IMR-90 (cell line): ENCODE results near the gene RAB9A. TPM values are rescaled to one million over a fixed set of nuclear protein-coding genes. Genes with fewer than 3 reads are reported as not detected.

Experiments
- ATAC-seq: fragments of 200-7000 bp; cut with Tn5 transposase; 2 replicates; pipeline ENCODE4 v1.9.1; 2020; ENCODE audit warnings: low read depth, mild to moderate bottlenecking, moderate library complexity
- BruUV-seq: library from RNA; stranded (reverse); fragments of 400-500 nt; replicated peaks from 2 replicates; lab custom pipeline; 2021; lab: Mats Ljungman, UMichigan
- CTCF ChIA-PET: fragments of 300-600 bp; formaldehyde crosslinking; extraction: SDS; loops from one replicate; lab custom pipeline; 2021; ENCODE audit warnings: antibody characterized with exemption; lab: Yijun Ruan, JAX
- POLR2A ChIA-PET: fragments of 300-600 bp; sonication (Branson Sonifier 250); formaldehyde crosslinking; loops from one replicate; lab custom pipeline; 2022; ENCODE audit warnings: antibody characterized with exemption; ENCODE audit not compliant: unreplicated experiment; lab: Charles Lee
- DNase-seq: peaks from one replicate; pipeline ENCODE4 v3.0.0; 2013
- H2AFZ ChIP-seq: replicated peaks from 2 replicates; pipeline ENCODE3; 2013; ENCODE audit warnings: low read length, mild to moderate bottlenecking; ENCODE audit not compliant: poor library complexity
- H2AK5ac ChIP-seq: 2 replicates; pipeline ENCODE4 v1.6.1; 2013; ENCODE audit warnings: low read depth, low read length, inconsistent platforms
- H2AK9ac ChIP-seq: replicated peaks from 2 replicates; pipeline ENCODE3; 2013; ENCODE audit warnings: mild to moderate bottlenecking, low read depth, low read length, moderate library complexity; ENCODE audit not compliant: poor library complexity
- H2BK120ac ChIP-seq: 2 replicates; pipeline ENCODE4 v1.6.1; 2013; ENCODE audit warnings: low read depth, low read length, inconsistent platforms
- H2BK15ac ChIP-seq: 3 replicates; pipeline ENCODE4 v1.6.1; 2013; ENCODE audit warnings: low read depth, low read length, inconsistent platforms
- H2BK20ac ChIP-seq: 2 replicates; pipeline ENCODE4 v1.6.1; 2013; ENCODE audit warnings: low read depth, mild to moderate bottlenecking, inconsistent platforms, low read length, moderate library complexity
- H2BK5ac ChIP-seq: 2 replicates; pipeline ENCODE4 v1.6.1; 2013; ENCODE audit warnings: mild to moderate bottlenecking, low read depth, low read length, inconsistent platforms; ENCODE audit not compliant: poor library complexity, severe bottlenecking
- H3K14ac ChIP-seq: replicated peaks from 2 replicates; pipeline ENCODE4 v1.6.1; 2013; ENCODE audit warnings: low read depth, low read length, inconsistent platforms
- H3K18ac ChIP-seq: 2 replicates; pipeline ENCODE4 v1.6.1; 2013; ENCODE audit warnings: low read depth, low read length, control low read depth
- H3K23ac ChIP-seq: 2 replicates; pipeline ENCODE4 v1.6.1; 2013; ENCODE audit warnings: low read depth, low read length, inconsistent platforms
- H3K27ac ChIP-seq: 2 replicates; pipeline ENCODE4 v1.5.1; 2013; ENCODE audit warnings: mild to moderate bottlenecking, control low read depth, low read length; ENCODE audit not compliant: insufficient read depth
- H3K27me3 ChIP-seq: 2 replicates; pipeline ENCODE4 v1.6.1; 2013; ENCODE audit warnings: low read length; ENCODE audit not compliant: control insufficient read depth, insufficient read depth
- H3K36me3 ChIP-seq: 2 replicates; pipeline ENCODE4 v1.6.1; 2013; ENCODE audit warnings: low read length, mixed read lengths; ENCODE audit not compliant: control insufficient read depth, insufficient read depth
- H3K4ac ChIP-seq: 2 replicates; pipeline ENCODE4 v1.6.1; 2013; ENCODE audit warnings: low read depth, low read length, inconsistent platforms
- H3K4me1 ChIP-seq: 2 replicates; pipeline ENCODE4 v1.6.1; 2013; ENCODE audit warnings: low read length, mixed read lengths; ENCODE audit not compliant: control insufficient read depth, insufficient read depth
- H3K4me2 ChIP-seq: 2 replicates; pipeline ENCODE4 v1.6.1; 2013; ENCODE audit warnings: low read depth, mild to moderate bottlenecking, control low read depth, low read length, moderate library complexity
- H3K4me3 ChIP-seq: 2 replicates; pipeline ENCODE4 v1.5.1; 2013; ENCODE audit warnings: low read depth, mild to moderate bottlenecking, control low read depth, low read length, moderate library complexity; ENCODE audit not compliant: insufficient read depth
- H3K56ac ChIP-seq: 2 replicates; pipeline ENCODE4 v1.6.1; 2013; ENCODE audit warnings: low read length, inconsistent platforms; ENCODE audit not compliant: insufficient read depth; ENCODE audit errors: extremely low read depth
- H3K79me1 ChIP-seq, 2 experiments: 2 replicates each; pipeline ENCODE4 v1.6.1; 2013; ENCODE audit warnings: low read length in 2 of 2, inconsistent platforms in 1 of 2, low read depth in 1 of 2
- H3K9ac ChIP-seq: 2 replicates; pipeline ENCODE4 v1.6.1; 2013; ENCODE audit warnings: low read depth, low read length, control low read depth
- H3K9me1 ChIP-seq: 2 replicates; pipeline ENCODE4 v1.6.1; 2013; ENCODE audit warnings: low read length, inconsistent platforms; ENCODE audit not compliant: insufficient read depth
- H3K9me3 ChIP-seq: 2 replicates; pipeline ENCODE4 v1.6.1; 2013; ENCODE audit warnings: low read length; ENCODE audit not compliant: control insufficient read depth, insufficient read depth
- H4K20me1 ChIP-seq: 2 replicates; pipeline ENCODE4 v1.6.1; 2013; ENCODE audit warnings: low read length, inconsistent platforms; ENCODE audit not compliant: insufficient read depth
- H4K5ac ChIP-seq: 2 replicates; pipeline ENCODE4 v1.6.1; 2013; ENCODE audit warnings: mild to moderate bottlenecking, low read depth, low read length, control low read depth
- H4K8ac ChIP-seq, 2 experiments: 2 replicates each; pipeline ENCODE4 v1.6.1; 2013; ENCODE audit warnings: low read depth in 2 of 2, low read length in 2 of 2, control low read depth in 1 of 2, inconsistent platforms in 1 of 2
- H4K91ac ChIP-seq: 2 replicates; pipeline ENCODE4 v1.6.1; 2013; ENCODE audit warnings: low read depth, low read length, inconsistent platforms; ENCODE audit not compliant: insufficient read depth
- BHLHE40 ChIP-seq: fragments of 150-350 bp; IDR thresholded peaks from 2 replicates; pipeline ENCODE4 v1.6.1; 2016; ENCODE audit warnings: mild to moderate bottlenecking, low read depth, low read length
- CEBPB ChIP-seq: IDR thresholded peaks from 2 replicates; pipeline ENCODE4 v1.6.1; 2012; ENCODE audit warnings: low read depth, low read length, improper control_type of control experiment
- CTCF ChIP-seq: conservative IDR thresholded peaks from 2 replicates; pipeline ENCODE4 v1.5.1; 2012; ENCODE audit warnings: mild to moderate bottlenecking, low read depth, low read length, improper control_type of control experiment
- FOS ChIP-seq: fragments of 150-350 bp; IDR thresholded peaks from 2 replicates; pipeline ENCODE4 v1.6.1; 2016; ENCODE audit warnings: low read depth, low read length
- NFE2L2 ChIP-seq: fragments of 150-350 bp; IDR thresholded peaks from 2 replicates; pipeline ENCODE4 v1.6.1; 2016; ENCODE audit warnings: low read depth, mild to moderate bottlenecking, low read length
- RCOR1 ChIP-seq: IDR thresholded peaks from 2 replicates; pipeline ENCODE4 v1.6.1; 2012; ENCODE audit warnings: mild to moderate bottlenecking, low read length, improper control_type of control experiment; ENCODE audit not compliant: insufficient replicate concordance
- WGBS, 2 experiments: methylation state at CpG; one replicate each; pipeline versions ENCODE4 v1.1.5 to v1.1.7; 2013; ENCODE audit warnings: missing lambda C conversion rate in 2 of 2; ENCODE audit not compliant: insufficient read length in 1 of 2; ENCODE audit errors: extremely low coverage in 2 of 2; 5-methylcytosine and 5-hydroxymethylcytosine counted together
- dilution Hi-C: fragments of 300-500 bp; cut with HindIII; formaldehyde crosslinking; loops from one replicate; pipeline ENCODE4 v1.14.3; 2018; ENCODE audit warnings: low sequenced_read_pairs; ENCODE audit not compliant: unreplicated experiment
- in situ Hi-C: fragments of 300-500 bp; cut with MboI; formaldehyde crosslinking; loops from 3 replicates; pipeline ENCODE4 v1.14.3; 2019; ENCODE audit warnings: low sequenced_read_pairs, inconsistent platforms, mixed read lengths
- intact Hi-C: fragments of 100-400 bp; cut with micrococcal nuclease; formaldehyde crosslinking; loops from 2 replicates; pipeline ENCODE4 v1.10.0; 2022
- polyA plus RNA-seq, 3 experiments: library from polyadenylated mRNA; depleted of rRNA; stranded (reverse); fragments of >200 nt; gene quantifications; 2 replicates each; pipeline ENCODE4 v1.2.3, GENCODE V29; 2012; ENCODE audit warnings: low replicate concordance in 1 of 3
- total RNA-seq: library from RNA; depleted of rRNA; stranded (reverse); fragments of >200 nt; gene quantifications from 2 replicates; pipeline ENCODE4 v1.2.3, GENCODE V29; 2012

The RAB9A gene
- total and polyA plus RNA-seq, 2 of the 4 experiments (the other 2 are of a cell fraction), result 15.8 to 22.3 TPM

GRCh38 chrX:13669246-13669737 is 19.6 kb upstream of the RAB9A start:
- no peak overlapping the region for H3K4ac ChIP-seq
- intact Hi-C loops (no loop called here), dilution Hi-C loops (no loop called here)

More at GRCh38 chrX:13669246-13669737, 19.6 kb upstream of the RAB9A start:
- H3K9ac ChIP-seq, result no peak overlapping the region
- peak overlapping the region; percentile 3; the same call in 1 of the 2 replicates for H3K4me2 ChIP-seq
- no TSS peak for BruUV-seq
- peaks cover 20% of the 10 kb centered on the region for H3K27me3 ChIP-seq
- peak overlapping the region; percentile 7; the same call in 1 of the 2 replicates for H3K18ac ChIP-seq
- ATAC-seq (peak; percentile 76), DNase-seq (peak; percentile 99)
- H2BK20ac ChIP-seq, result no peak overlapping the region
- no peaks in the 10 kb centered on the region for H3K9me1 ChIP-seq
- H3K4me1 ChIP-seq, result peaks cover 2% of the 10 kb centered on the region; the same call in 1 of the 2 replicates
- H2BK5ac ChIP-seq, result peak overlapping the region; percentile 31
- H3K14ac ChIP-seq, result no peak overlapping the region
- H3K79me1 ChIP-seq, result no peaks in the 10 kb centered on the region
- H2BK15ac ChIP-seq, result no peak overlapping the region
- H4K20me1 ChIP-seq, result no peaks in the 10 kb centered on the region
- no peak overlapping the region for H2AK5ac ChIP-seq
- POLR2A ChIA-PET, result no interaction called here
- no peak overlapping the region for H3K56ac ChIP-seq
- H3K4me3 ChIP-seq, result no peak overlapping the region
- CTCF ChIA-PET, result interaction anchor here (0.6 kb wide), 2 partner anchors 27 to 252 kb away, joined by 3 read pairs; no protein-coding TSS in a partner anchor
- H4K5ac ChIP-seq, result no peak overlapping the region
- H2BK120ac ChIP-seq, result 0 out of 2 replicates have a peak overlapping the region, but pooled peaks have one; percentile 14
- H3K23ac ChIP-seq, result no peak overlapping the region
- no CpG with 5 or more reads among the region's 9 CpGs for whole genome bisulfite sequencing, 2 experiments
- H2AFZ ChIP-seq, result no peak overlapping the region
- no peak overlapping the region for H4K8ac ChIP-seq
- no peaks in the 10 kb centered on the region for H3K9me3 ChIP-seq
- no peaks in the 10 kb centered on the region for H3K36me3 ChIP-seq
- no peak overlapping the region for H2AK9ac ChIP-seq
- no peak for TF ChIP-seq CTCF
- peak; percentile 62; the same call in 1 of the 2 replicates for TF ChIP-seq FOS
- TF ChIP-seq CEBPB, result no peak
- TF ChIP-seq BHLHE40, result peak; percentile 89
- TF ChIP-seq RCOR1, result peak; percentile 10
- TF ChIP-seq NFE2L2, result 0 out of 2 replicates have a peak, but pooled peaks have one; percentile 12
- in situ Hi-C loops, result no loop called here
- H3K27ac ChIP-seq, result peak overlapping the region; percentile 30; the same call in 1 of the 2 replicates
- H4K91ac ChIP-seq, result peak overlapping the region; percentile 14; the same call in 1 of the 2 replicates
